ENCODE measurements around the gene ENOSF1.

DNA sequence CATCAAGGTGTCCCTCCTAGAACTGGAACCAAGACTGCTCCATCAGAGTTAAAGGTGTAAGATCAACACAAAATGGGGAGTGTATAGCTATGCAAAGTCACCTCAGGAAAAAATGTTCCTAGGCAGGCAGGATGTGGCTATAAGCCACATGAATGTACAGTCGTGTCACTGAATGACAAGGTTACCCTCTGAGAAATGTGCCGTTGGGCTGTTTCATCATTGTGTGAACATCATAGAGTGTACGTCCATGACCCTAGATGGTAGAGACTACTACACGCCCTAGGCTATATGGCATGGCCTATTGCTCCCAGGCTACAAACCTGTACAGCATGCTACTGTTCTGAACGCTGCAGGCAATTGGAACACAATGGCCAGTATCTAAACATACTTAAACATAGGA lies 30.4 kb downstream of the ENOSF1 start:
- TF ChIP-seq, protein P1, sequence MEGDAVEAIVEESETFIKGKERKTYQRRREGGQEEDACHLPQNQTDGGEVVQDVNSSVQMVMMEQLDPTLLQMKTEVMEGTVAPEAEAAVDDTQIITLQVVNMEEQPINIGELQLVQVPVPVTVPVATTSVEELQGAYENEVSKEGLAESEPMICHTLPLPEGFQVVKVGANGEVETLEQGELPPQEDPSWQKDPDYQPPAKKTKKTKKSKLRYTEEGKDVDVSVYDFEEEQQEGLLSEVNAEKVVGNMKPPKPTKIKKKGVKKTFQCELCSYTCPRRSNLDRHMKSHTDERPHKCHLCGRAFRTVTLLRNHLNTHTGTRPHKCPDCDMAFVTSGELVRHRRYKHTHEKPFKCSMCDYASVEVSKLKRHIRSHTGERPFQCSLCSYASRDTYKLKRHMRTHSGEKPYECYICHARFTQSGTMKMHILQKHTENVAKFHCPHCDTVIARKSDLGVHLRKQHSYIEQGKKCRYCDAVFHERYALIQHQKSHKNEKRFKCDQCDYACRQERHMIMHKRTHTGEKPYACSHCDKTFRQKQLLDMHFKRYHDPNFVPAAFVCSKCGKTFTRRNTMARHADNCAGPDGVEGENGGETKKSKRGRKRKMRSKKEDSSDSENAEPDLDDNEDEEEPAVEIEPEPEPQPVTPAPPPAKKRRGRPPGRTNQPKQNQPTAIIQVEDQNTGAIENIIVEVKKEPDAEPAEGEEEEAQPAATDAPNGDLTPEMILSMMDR (conservative IDR thresholded peaks at IDR 0.05; ENCODE audit: low read length) = no peak
- TF ChIP-seq EZH2phosphoT487 (IDR thresholded peaks at IDR 0.05; ENCODE audit: borderline replicate concordance) = no peak
